SK-N-SH treated with all-trans-retinoic acid at 6 μM for 48 hours (cell line): Measurements from ENCODE around the gene CRHR1.

ENCODE experiments used
- ATAC-seq: fragments of 200-7000 bp; cut with Tn5 transposase; 3 replicates; pipeline ENCODE4 v1.9.1; 2020; ENCODE audit warnings: mild to moderate bottlenecking, moderate library complexity
- ARNTL ChIP-seq: fragments of 450-650 bp; formaldehyde crosslinking; IDR thresholded peaks from 2 replicates; pipeline ENCODE4 v1.5.0; 2020; ENCODE audit warnings: low read depth, mild to moderate bottlenecking, moderate library complexity, borderline replicate concordance
- BACH2 ChIP-seq: fragments of 250-450 bp; sonication (Bioruptor Pico); IDR thresholded peaks from 2 replicates; pipeline ENCODE4 v1.9.0; 2021; ENCODE audit warnings: mild to moderate bottlenecking, borderline replicate concordance
- CSDC2 ChIP-seq: fragments of 250-450 bp; sonication (Bioruptor Pico); IDR thresholded peaks from 2 replicates; pipeline ENCODE4 v1.5.0; 2020; ENCODE audit warnings: mild to moderate bottlenecking, moderate library complexity
- ESRRG ChIP-seq: fragments of 250-450 bp; sonication (Bioruptor Pico); IDR thresholded peaks from 2 replicates; pipeline ENCODE4 v1.6.1; 2021; ENCODE audit warnings: mild to moderate bottlenecking
- GLIS3 ChIP-seq: fragments of 250-450 bp; sonication (Bioruptor Pico); IDR thresholded peaks from 2 replicates; pipeline ENCODE4 v1.5.0; 2020; ENCODE audit warnings: mild to moderate bottlenecking, moderate library complexity
- ISL1 ChIP-seq: fragments of 250-450 bp; sonication (Bioruptor Pico); IDR thresholded peaks from 2 replicates; pipeline ENCODE4 v2.1.2; 2022; ENCODE audit warnings: mild to moderate bottlenecking, moderate library complexity
- OSR1 ChIP-seq: fragments of 250-450 bp; sonication (Bioruptor Pico); IDR thresholded peaks from 2 replicates; pipeline ENCODE4 v1.8.0; 2022; ENCODE audit warnings: moderate library complexity, mild to moderate bottlenecking, inconsistent platforms
- PPARA ChIP-seq: fragments of 250-450 bp; sonication (Bioruptor Pico); IDR thresholded peaks from 2 replicates; pipeline ENCODE4 v1.5.0; 2020; ENCODE audit warnings: mild to moderate bottlenecking, borderline replicate concordance
- RARB ChIP-seq: fragments of 250-450 bp; sonication (Bioruptor Pico); IDR thresholded peaks from 2 replicates; pipeline ENCODE4 v1.8.0; 2021; ENCODE audit warnings: mild to moderate bottlenecking, moderate library complexity
- SNAI2 ChIP-seq: fragments of 250-450 bp; sonication (Bioruptor Pico); IDR thresholded peaks from 2 replicates; pipeline ENCODE4 v1.5.0; 2020; ENCODE audit warnings: mild to moderate bottlenecking, moderate library complexity
- TCF4 ChIP-seq: fragments of 250-450 bp; sonication (Bioruptor Pico); IDR thresholded peaks from 2 replicates; pipeline ENCODE4 v1.8.0; 2021; ENCODE audit warnings: mild to moderate bottlenecking, moderate library complexity, borderline replicate concordance
- TOX ChIP-seq: fragments of 250-450 bp; sonication (Bioruptor Pico); IDR thresholded peaks from 2 replicates; pipeline ENCODE4 v1.8.0; 2021; ENCODE audit warnings: mild to moderate bottlenecking, moderate library complexity, borderline replicate concordance
- ZC3H10 ChIP-seq: fragments of 250-450 bp; sonication (Bioruptor Pico); IDR thresholded peaks from 2 replicates; pipeline ENCODE4 v1.5.1; 2021; ENCODE audit warnings: mild to moderate bottlenecking, moderate library complexity
- ZFP3 ChIP-seq: fragments of 250-450 bp; sonication (Bioruptor Pico); IDR thresholded peaks from 2 replicates; pipeline ENCODE4 v1.5.0; 2020; ENCODE audit warnings: mild to moderate bottlenecking, moderate library complexity
- ZNF565 ChIP-seq: fragments of 450-650 bp; formaldehyde crosslinking; conservative IDR thresholded peaks from 2 replicates; pipeline ENCODE4 v1.5.0; 2020; ENCODE audit warnings: low read depth, mild to moderate bottlenecking, moderate library complexity
- ZNF70 ChIP-seq: fragments of 450-650 bp; formaldehyde crosslinking; IDR thresholded peaks from 2 replicates; pipeline ENCODE4 v1.5.0; 2020; ENCODE audit warnings: mild to moderate bottlenecking, moderate library complexity
- ZNF8 ChIP-seq: fragments of 450-650 bp; formaldehyde crosslinking; IDR thresholded peaks from 2 replicates; pipeline ENCODE4 v1.5.0; 2020; ENCODE audit warnings: mild to moderate bottlenecking, moderate library complexity
- TF ChIP-seq, protein P1 (sequence below): fragments of 250-450 bp; sonication (Bioruptor Pico); IDR thresholded peaks from 2 replicates; pipeline ENCODE4 v1.5.1; 2020; ENCODE audit warnings: low read depth, mild to moderate bottlenecking, moderate library complexity
- TF ChIP-seq, protein P2 (sequence below): fragments of 250-450 bp; sonication (Bioruptor Pico); IDR thresholded peaks from 2 replicates; pipeline ENCODE4 v1.8.0; 2021; ENCODE audit warnings: low read depth, mild to moderate bottlenecking, moderate library complexity, borderline replicate concordance
- TF ChIP-seq, protein P3 (sequence below): fragments of 250-450 bp; sonication (Bioruptor Pico); IDR thresholded peaks from 2 replicates; pipeline ENCODE4 v1.8.0; 2020; ENCODE audit warnings: mild to moderate bottlenecking, moderate library complexity, borderline replicate concordance
- TF ChIP-seq, protein P4 (sequence below): fragments of 250-450 bp; sonication (Bioruptor Pico); IDR thresholded peaks from 2 replicates; pipeline ENCODE4 v1.5.1; 2021; ENCODE audit warnings: mild to moderate bottlenecking, moderate library complexity

CRHR1 gene

DNA sequence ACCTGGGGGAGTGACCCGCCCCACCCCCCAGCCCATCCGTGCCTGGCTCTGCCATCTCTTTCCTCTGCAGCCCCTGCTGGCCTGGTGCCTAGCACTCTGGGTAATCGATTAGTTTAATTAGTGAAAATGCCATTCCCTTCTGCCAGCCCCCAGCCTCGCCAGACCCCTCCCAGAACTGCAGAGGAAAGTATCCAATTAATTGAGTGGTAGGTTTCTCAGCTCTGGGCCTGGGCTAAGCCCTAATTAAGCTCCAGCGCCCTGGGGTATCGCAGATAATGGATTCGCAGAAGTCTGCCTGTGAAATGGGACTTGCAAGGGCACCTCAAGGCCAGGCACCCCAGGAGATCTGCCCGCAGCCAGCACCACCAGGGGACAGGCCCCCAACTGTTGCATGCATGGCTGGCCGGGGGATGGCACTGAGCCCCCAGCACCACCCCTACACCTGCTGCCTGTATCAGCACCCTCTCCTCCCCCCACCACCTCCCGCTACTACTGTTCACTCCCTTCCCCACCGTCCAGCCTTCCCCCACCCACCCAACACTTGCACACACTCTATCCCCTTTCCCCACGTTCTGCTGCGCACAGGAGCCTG, 40.9 kb downstream of the CRHR1 start:
- no peak for ATAC-seq
- TF ChIP-seq OSR1 (CRISPR knock-in tag) = no peak
- no peak for TF ChIP-seq ISL1 (CRISPR knock-in tag)
- TF ChIP-seq, protein P1, sequence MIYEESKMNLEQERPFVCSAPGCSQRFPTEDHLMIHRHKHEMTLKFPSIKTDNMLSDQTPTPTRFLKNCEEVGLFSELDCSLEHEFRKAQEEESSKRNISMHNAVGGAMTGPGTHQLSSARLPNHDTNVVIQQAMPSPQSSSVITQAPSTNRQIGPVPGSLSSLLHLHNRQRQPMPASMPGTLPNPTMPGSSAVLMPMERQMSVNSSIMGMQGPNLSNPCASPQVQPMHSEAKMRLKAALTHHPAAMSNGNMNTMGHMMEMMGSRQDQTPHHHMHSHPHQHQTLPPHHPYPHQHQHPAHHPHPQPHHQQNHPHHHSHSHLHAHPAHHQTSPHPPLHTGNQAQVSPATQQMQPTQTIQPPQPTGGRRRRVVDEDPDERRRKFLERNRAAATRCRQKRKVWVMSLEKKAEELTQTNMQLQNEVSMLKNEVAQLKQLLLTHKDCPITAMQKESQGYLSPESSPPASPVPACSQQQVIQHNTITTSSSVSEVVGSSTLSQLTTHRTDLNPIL (CRISPR knock-in tag) = no peak
- TF ChIP-seq, protein P2, sequence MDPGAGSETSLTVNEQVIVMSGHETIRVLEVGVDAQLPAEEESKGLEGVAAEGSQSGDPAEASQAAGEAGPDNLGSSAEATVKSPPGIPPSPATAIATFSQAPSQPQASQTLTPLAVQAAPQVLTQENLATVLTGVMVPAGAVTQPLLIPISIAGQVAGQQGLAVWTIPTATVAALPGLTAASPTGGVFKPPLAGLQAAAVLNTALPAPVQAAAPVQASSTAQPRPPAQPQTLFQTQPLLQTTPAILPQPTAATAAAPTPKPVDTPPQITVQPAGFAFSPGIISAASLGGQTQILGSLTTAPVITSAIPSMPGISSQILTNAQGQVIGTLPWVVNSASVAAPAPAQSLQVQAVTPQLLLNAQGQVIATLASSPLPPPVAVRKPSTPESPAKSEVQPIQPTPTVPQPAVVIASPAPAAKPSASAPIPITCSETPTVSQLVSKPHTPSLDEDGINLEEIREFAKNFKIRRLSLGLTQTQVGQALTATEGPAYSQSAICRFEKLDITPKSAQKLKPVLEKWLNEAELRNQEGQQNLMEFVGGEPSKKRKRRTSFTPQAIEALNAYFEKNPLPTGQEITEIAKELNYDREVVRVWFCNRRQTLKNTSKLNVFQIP (CRISPR knock-in tag) = no peak
- TF ChIP-seq BACH2 (CRISPR knock-in tag) = no peak
- TF ChIP-seq SNAI2 (CRISPR knock-in tag) = no peak
- TF ChIP-seq ZC3H10 (CRISPR knock-in tag) = no peak
- TF ChIP-seq GLIS3 (CRISPR knock-in tag) = no peak
- TF ChIP-seq ZFP3 (CRISPR knock-in tag) = no peak
- TF ChIP-seq PPARA (CRISPR knock-in tag) = no peak
- TF ChIP-seq ZNF8 (CRISPR knock-in tag) = no peak
- TF ChIP-seq, all 23 proteins: peak for 0

DNA sequence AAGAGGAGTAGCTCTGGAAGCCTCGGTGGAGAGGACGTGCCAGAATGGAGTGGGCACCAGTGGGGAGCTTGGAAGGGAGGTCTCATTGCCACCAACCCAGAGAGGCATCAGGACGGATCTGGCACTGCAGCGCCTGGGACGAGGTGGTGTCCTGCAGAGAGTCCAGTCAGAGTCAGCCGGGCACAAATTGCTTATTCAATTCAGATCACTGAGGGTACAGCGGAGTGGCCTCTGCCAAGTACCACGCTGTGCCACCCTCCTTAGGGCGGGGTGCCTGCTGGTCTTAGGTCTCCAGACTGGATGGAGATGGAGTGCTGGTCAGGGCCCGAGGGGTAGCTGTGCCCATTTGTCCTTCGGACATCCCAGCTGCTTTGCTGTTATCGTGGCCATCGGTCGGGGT, 41.7 kb downstream of the CRHR1 start:
- no peak for TF ChIP-seq BACH2 (CRISPR knock-in tag)
- no peak for TF ChIP-seq ZC3H10 (CRISPR knock-in tag)
- TF ChIP-seq, protein P2 (CRISPR knock-in tag) = no peak
- no peak for TF ChIP-seq ZNF565 (CRISPR knock-in tag)
- TF ChIP-seq CSDC2 = no peak
- no peak for TF ChIP-seq ZNF8 (CRISPR knock-in tag)
- TF ChIP-seq ARNTL (CRISPR knock-in tag) = no peak
- no peak for TF ChIP-seq TCF4
- TF ChIP-seq, protein P3, sequence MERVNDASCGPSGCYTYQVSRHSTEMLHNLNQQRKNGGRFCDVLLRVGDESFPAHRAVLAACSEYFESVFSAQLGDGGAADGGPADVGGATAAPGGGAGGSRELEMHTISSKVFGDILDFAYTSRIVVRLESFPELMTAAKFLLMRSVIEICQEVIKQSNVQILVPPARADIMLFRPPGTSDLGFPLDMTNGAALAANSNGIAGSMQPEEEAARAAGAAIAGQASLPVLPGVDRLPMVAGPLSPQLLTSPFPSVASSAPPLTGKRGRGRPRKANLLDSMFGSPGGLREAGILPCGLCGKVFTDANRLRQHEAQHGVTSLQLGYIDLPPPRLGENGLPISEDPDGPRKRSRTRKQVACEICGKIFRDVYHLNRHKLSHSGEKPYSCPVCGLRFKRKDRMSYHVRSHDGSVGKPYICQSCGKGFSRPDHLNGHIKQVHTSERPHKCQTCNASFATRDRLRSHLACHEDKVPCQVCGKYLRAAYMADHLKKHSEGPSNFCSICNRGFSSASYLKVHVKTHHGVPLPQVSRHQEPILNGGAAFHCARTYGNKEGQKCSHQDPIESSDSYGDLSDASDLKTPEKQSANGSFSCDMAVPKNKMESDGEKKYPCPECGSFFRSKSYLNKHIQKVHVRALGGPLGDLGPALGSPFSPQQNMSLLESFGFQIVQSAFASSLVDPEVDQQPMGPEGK (CRISPR knock-in tag) = no peak
- no peak for TF ChIP-seq PPARA (CRISPR knock-in tag)
- no peak for TF ChIP-seq SNAI2 (CRISPR knock-in tag)
- TF ChIP-seq, protein P4, sequence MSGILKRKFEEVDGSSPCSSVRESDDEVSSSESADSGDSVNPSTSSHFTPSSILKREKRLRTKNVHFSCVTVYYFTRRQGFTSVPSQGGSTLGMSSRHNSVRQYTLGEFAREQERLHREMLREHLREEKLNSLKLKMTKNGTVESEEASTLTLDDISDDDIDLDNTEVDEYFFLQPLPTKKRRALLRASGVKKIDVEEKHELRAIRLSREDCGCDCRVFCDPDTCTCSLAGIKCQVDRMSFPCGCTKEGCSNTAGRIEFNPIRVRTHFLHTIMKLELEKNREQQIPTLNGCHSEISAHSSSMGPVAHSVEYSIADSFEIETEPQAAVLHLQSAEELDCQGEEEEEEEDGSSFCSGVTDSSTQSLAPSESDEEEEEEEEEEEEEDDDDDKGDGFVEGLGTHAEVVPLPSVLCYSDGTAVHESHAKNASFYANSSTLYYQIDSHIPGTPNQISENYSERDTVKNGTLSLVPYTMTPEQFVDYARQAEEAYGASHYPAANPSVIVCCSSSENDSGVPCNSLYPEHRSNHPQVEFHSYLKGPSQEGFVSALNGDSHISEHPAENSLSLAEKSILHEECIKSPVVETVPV (CRISPR knock-in tag) = no peak
- TF ChIP-seq ZFP3 (CRISPR knock-in tag) = no peak
- no peak for TF ChIP-seq RARB
- TF ChIP-seq ESRRG = no peak
- no peak for TF ChIP-seq OSR1 (CRISPR knock-in tag)
- TF ChIP-seq ISL1 (CRISPR knock-in tag) = no peak
- TF ChIP-seq TOX (CRISPR knock-in tag) = no peak
- TF ChIP-seq ZNF70 (CRISPR knock-in tag) = no peak
- no peak for TF ChIP-seq GLIS3 (CRISPR knock-in tag)
- ATAC-seq = no peak

DNA sequence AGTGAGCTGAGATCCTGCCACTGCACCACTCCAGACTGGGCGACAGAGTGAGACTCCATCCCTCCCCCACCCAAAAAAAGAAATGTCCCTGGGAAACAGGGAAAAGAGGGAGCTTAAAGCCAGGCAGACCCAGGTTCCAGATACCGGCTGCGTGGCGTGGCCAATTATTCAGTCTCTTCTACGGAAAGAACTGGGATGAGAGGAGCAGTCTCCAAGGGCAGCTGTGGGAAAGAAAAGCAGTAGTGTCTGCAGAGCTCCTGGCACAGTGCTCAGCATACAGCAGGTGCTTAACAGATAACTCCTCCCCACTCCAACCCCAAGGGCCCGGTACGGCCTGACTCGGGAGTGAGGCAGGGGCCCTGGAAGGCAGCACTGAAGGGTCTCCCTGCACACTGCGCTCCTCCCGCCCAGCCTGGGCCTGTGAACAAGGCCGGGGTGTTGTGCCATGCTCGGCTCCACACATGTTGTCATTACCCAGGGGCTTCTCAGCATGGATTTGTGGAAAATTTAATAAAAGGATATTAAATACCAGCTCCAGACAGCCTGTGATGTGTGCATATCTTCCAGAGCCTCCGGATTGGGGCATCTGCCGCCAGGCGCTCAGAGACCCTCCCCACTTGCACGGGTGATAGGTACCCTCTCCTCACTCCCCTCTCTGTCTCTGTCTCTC, 42.9 kb downstream of the CRHR1 start:
- ATAC-seq = peak; percentile 6; the same call in 1 of the 3 replicates
- TF ChIP-seq TCF4 (peak; percentile 55; the same call in 1 of the 2 replicates), OSR1 (CRISPR knock-in tag) (no peak)
- TF ChIP-seq, all 23 proteins: peak for 1
